PC-3 (cell line): Measurements from ENCODE around the gene SLC35E3.

Experiments
- CTCF ChIP-seq: fragments of 300-600 bp; sonication (generic); conservative IDR thresholded peaks from 2 replicates; pipeline ENCODE4 v1.5.1; 2017; ENCODE audit warnings: antibody characterized with exemption, low read depth, mild to moderate bottlenecking, low read length
- EZH2 ChIP-seq: fragments of 300-600 bp; sonication (generic); IDR thresholded peaks from one replicate; pipeline ENCODE4 v1.6.1; 2017; ENCODE audit warnings: antibody characterized with exemption, mild to moderate bottlenecking, low read length; ENCODE audit not compliant: unreplicated experiment
- EZH2phosphoT487 ChIP-seq: fragments of 300-600 bp; sonication (generic); IDR thresholded peaks from 2 replicates; pipeline ENCODE4 v1.6.1; 2018; ENCODE audit warnings: mild to moderate bottlenecking, antibody characterized with exemption, low read length, borderline replicate concordance

GRCh38 chr12:68749443-68749842 lies 3.5 kb downstream of the SLC35E3 start:
- TF ChIP-seq CTCF (no peak), EZH2phosphoT487 (no peak), EZH2 (no peak)
